Suppressor macrophage treated with lipopolysaccharide for 1 hour (primary cell): Measurements from ENCODE around the gene PTPRS.

Source experiments
- DNase-seq, 3 donors: peaks; one replicate each; pipeline ENCODE4 v3.0.0-alpha.2; 2020 to 2022

The PTPRS gene

GRCh38 chr19:5354403-5354802 is 13.8 kb upstream of the PTPRS start:
- DNase-seq: peak in 2 of 3 donors; percentile 11 to 15

GRCh38 chr19:5352229-5352763 is 11.7 kb upstream of the PTPRS start:
- no peak for DNase-seq

GRCh38 chr19:5351731-5352228 is 11.2 kb upstream of the PTPRS start:
- DNase-seq: no peak

- DNase-seq: no peak
Measured at GRCh38 chr19:5349041-5349440, 8.4 kb upstream of the PTPRS start.

- DNase-seq: no peak
Measured at GRCh38 chr19:5345895-5346386, 5.3 kb upstream of the PTPRS start.

GRCh38 chr19:5343848-5344247 is 3.2 kb upstream of the PTPRS start:
- no peak for DNase-seq

GRCh38 chr19:5342573-5343201 is 2.1 kb upstream of the PTPRS start:
- DNase-seq: no peak

GRCh38 chr19:5341981-5342380 is 1.4 kb upstream of the PTPRS start:
- no peak for DNase-seq

- DNase-seq: no peak
Measured at GRCh38 chr19:5341448-5341820, 822 bp upstream of the PTPRS start.

- peak in 2 of 3 donors; percentile 5 to 19 for DNase-seq
Measured at GRCh38 chr19:5339950-5340636, 519 bp downstream of the PTPRS start.

- DNase-seq: no peak
Measured at GRCh38 chr19:5339198-5339949, 1.2 kb downstream of the PTPRS start.

GRCh38 chr19:5338656-5339197 is 1.9 kb downstream of the PTPRS start:
- peak in 1 of 3 donors; percentile 6 for DNase-seq

- no peak for DNase-seq
Measured at GRCh38 chr19:5337708-5338655, 2.6 kb downstream of the PTPRS start.

GRCh38 chr19:5337126-5337525 is 3.5 kb downstream of the PTPRS start:
- DNase-seq: no peak

GRCh38 chr19:5336195-5336965 is 4.2 kb downstream of the PTPRS start:
- DNase-seq: no peak

- no peak for DNase-seq
Measured at GRCh38 chr19:5335593-5335992, 5.0 kb downstream of the PTPRS start.

- no peak for DNase-seq
Measured at GRCh38 chr19:5334824-5335500, 5.7 kb downstream of the PTPRS start.

- no peak for DNase-seq
Measured at GRCh38 chr19:5334366-5334739, 6.3 kb downstream of the PTPRS start.

- DNase-seq: no peak
Measured at GRCh38 chr19:5333581-5334365, 6.8 kb downstream of the PTPRS start.

- no peak for DNase-seq
Measured at GRCh38 chr19:5332501-5332900, 8.1 kb downstream of the PTPRS start.
